ENCODE results near the gene C1orf94.

The C1orf94 gene

DNA sequence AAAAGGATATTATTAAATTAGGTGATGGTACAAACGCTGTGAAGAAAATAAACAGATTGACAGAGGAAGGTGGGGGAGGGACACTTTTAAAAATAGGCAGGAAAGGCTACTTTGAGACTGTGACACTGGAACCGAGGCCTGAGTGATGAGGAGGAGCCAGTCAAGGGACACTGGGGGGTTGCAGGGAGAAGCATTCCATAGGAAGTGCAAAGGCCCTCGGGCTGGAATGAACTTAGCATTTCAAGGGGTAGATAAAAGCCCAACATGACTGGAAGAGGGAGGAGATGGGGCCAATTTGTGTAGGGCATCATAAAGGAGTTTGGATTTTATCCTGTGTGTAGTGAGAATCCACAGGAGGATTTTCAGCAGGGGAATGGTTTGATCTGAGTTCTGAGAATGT is 15.9 kb downstream of the C1orf94 start:
- DNase-seq (ENCODE audit: extremely low read depth, low read depth), result no peak
- TF ChIP-seq, protein P1, sequence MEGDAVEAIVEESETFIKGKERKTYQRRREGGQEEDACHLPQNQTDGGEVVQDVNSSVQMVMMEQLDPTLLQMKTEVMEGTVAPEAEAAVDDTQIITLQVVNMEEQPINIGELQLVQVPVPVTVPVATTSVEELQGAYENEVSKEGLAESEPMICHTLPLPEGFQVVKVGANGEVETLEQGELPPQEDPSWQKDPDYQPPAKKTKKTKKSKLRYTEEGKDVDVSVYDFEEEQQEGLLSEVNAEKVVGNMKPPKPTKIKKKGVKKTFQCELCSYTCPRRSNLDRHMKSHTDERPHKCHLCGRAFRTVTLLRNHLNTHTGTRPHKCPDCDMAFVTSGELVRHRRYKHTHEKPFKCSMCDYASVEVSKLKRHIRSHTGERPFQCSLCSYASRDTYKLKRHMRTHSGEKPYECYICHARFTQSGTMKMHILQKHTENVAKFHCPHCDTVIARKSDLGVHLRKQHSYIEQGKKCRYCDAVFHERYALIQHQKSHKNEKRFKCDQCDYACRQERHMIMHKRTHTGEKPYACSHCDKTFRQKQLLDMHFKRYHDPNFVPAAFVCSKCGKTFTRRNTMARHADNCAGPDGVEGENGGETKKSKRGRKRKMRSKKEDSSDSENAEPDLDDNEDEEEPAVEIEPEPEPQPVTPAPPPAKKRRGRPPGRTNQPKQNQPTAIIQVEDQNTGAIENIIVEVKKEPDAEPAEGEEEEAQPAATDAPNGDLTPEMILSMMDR (IDR thresholded peaks at IDR 0.05; ENCODE audit: low read depth, low read length, missing control alignments), result no peak
- H3K4me3 ChIP-seq (replicated peaks; ENCODE audit: low read depth, low read length), result no peak overlapping the region

GRCh38 chr1:34199927-34200326 is 23.2 kb downstream of the C1orf94 start:
- DNase-seq (ENCODE audit: extremely low read depth, low read depth), result peak; percentile 16
- TF ChIP-seq, protein P1 (IDR thresholded peaks at IDR 0.05; ENCODE audit: low read depth, low read length, missing control alignments), result no peak

GRCh38 chr1:34212673-34213072 is 36.0 kb downstream of the C1orf94 start:
- no peak for DNase-seq (ENCODE audit: extremely low read depth, low read depth)
- no peak overlapping the region for H3K4me3 ChIP-seq (replicated peaks; ENCODE audit: low read depth, low read length)
- TF ChIP-seq, protein P1 (IDR thresholded peaks at IDR 0.05; ENCODE audit: low read depth, low read length, missing control alignments), result no peak

More at GRCh38 chr1:34199927-34200326, 23.2 kb downstream of the C1orf94 start:
- H3K4me3 ChIP-seq (replicated peaks; ENCODE audit: low read depth, low read length), result no peak overlapping the region

DNA sequence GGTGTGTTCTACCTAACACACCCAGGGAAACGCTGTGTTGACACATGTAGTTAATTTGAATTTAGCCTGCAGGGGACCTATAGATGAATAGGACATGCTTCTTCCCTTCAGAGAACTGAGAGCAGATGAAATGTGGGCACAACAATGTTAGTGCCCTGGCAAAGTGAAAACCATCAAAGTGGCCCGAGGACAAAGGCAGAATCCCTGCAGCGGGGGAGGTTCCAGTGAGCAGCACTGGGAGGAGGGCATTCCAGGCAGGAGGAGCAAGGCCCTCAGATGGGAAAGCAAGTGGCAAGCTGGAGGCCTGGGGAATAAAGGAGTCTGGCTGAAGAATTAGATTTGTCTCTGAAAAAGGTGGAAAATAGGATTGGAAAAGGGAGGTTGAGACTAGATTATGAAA is 37.2 kb downstream of the C1orf94 start:
- no peak overlapping the region for H3K4me3 ChIP-seq (replicated peaks; ENCODE audit: low read depth, low read length)
- TF ChIP-seq, protein P1 (IDR thresholded peaks at IDR 0.05; ENCODE audit: low read depth, low read length, missing control alignments), result no peak
- DNase-seq (ENCODE audit: extremely low read depth, low read depth), result no peak

DNA sequence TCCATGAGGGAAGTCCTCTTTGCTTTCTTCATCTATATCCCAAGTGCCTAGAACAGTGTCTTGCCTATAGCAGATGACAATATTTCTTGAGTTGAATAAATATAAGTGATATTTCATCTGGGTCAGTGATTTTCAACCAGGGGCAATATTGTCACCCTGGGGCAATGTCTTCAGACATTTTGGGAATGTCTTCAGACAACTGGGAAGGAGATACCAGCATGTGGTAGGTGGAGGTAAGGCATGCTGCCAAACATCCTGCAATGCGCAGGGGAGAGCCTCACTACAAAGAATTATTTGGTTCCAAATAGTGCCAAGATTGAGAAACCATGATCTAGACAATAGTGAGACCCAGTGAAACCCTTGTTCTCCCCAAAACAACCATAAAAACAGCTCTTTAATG is 54.7 kb downstream of the C1orf94 start:
- TF ChIP-seq, protein P1 (IDR thresholded peaks at IDR 0.05; ENCODE audit: low read depth, low read length, missing control alignments), result no peak
- H3K4me3 ChIP-seq (replicated peaks; ENCODE audit: low read depth, low read length), result no peak overlapping the region
- no peak for DNase-seq (ENCODE audit: extremely low read depth, low read depth)

- TF ChIP-seq, protein P1 (IDR thresholded peaks at IDR 0.05; ENCODE audit: low read depth, low read length, missing control alignments), result no peak
- H3K4me3 ChIP-seq (replicated peaks; ENCODE audit: low read depth, low read length), result no peak overlapping the region
- no peak for DNase-seq (ENCODE audit: extremely low read depth, low read depth)
Observed at GRCh38 chr1:34235594-34235993, 58.9 kb downstream of the C1orf94 start.

- no peak overlapping the region for H3K4me3 ChIP-seq (replicated peaks; ENCODE audit: low read depth, low read length)
- TF ChIP-seq, protein P1 (IDR thresholded peaks at IDR 0.05; ENCODE audit: low read depth, low read length, missing control alignments), result no peak
- DNase-seq (ENCODE audit: extremely low read depth, low read depth), result no peak
Observed at GRCh38 chr1:34236089-34236488, 59.4 kb downstream of the C1orf94 start.

Data from HFF-Myc (cell line).